Body of pancreas (tissue), 4 donors: ENCODE results near the gene C1QTNF6. TPM values are rescaled to one million over a fixed set of nuclear protein-coding genes. Genes with fewer than 3 reads are reported as not detected.

Source experiments
- ATAC-seq: fragments of 150-250 bp; one replicate; pipeline ENCODE4 v1.9.1; 2016
- DNase-seq, 4 donors: peaks; one replicate each; pipeline ENCODE4 v3.0.0-alpha.2; 2019
- H3K27ac ChIP-seq, 4 donors: fragments of 200-600 bp; sonication (generic); 1 replicate in 3 of 4; 2 replicates in 1 of 4; pipeline versions ENCODE4 v1.5.1 to v1.6.1; 2016 to 2019; ENCODE audit warnings: mild to moderate bottlenecking in 1 of 4, mixed read lengths in 1 of 4, moderate library complexity in 1 of 4
- H3K27me3 ChIP-seq, 2 donors: fragments of 200-600 bp; sonication (generic); one replicate each; pipeline ENCODE4 v1.6.0; 2016; ENCODE audit warnings: mild to moderate bottlenecking in 1 of 2
- H3K36me3 ChIP-seq, 2 donors: fragments of 200-600 bp; sonication (generic); replicated peaks in 1 of 2; 2 replicates each; pipeline ENCODE4 v1.5.1; 2016; ENCODE audit warnings: low read depth in 2 of 2; ENCODE audit not compliant: insufficient read depth in 1 of 2
- H3K4me1 ChIP-seq: fragments of 200-600 bp; sonication (generic); one replicate; pipeline ENCODE4 v1.6.0; 2016
- H3K4me3 ChIP-seq, 2 donors: fragments of 200-600 bp; sonication (generic); 1 replicate in 1 of 2; 2 replicates in 1 of 2; pipeline ENCODE4 v1.5.1; 2016 to 2019
- H3K9me3 ChIP-seq, 3 donors: fragments of 200-600 bp; sonication (generic); 1 replicate in 2 of 3; 2 replicates in 1 of 3; pipeline ENCODE4 v1.5.1; 2016
- CTCF ChIP-seq, 7 experiments: fragments of 450-650 bp in 4 of 7; fragments of 200-600 bp in 3 of 7; sonication (generic) in 3 of 7; IDR thresholded peaks; one replicate each; pipeline ENCODE4 v1.5.1; 2016 to 2019; ENCODE audit warnings: antibody characterized with exemption in 7 of 7
- POLR2A ChIP-seq, 3 donors: fragments of 450-650 bp; IDR thresholded peaks; one replicate each; pipeline ENCODE4 v1.6.1; 2016; ENCODE audit warnings: antibody characterized with exemption in 3 of 3, mild to moderate bottlenecking in 2 of 3
- WGBS, 2 donors: methylation state at CpG; one replicate each; pipeline ENCODE4 v1.1.5; 2017; 5-methylcytosine and 5-hydroxymethylcytosine counted together
- intact Hi-C: fragments of 100-400 bp; cut with DNase I; formaldehyde crosslinking; loops from one replicate; pipeline ENCODE4 v1.15.1; 2023
- total RNA-seq, 2 donors: library from RNA; depleted of rRNA; stranded (reverse); fragments of >200 nt; gene quantifications; one replicate each; pipeline ENCODE4 v1.1.0, GENCODE V29; 2016

Gene C1QTNF6
- total RNA-seq, 2 donors from 2014 or later: 2.0 to 4.7 TPM

GRCh38 chr22:37187552-37187890, 526 bp downstream of the C1QTNF6 start:
- no peak for TF ChIP-seq POLR2A (IDR thresholded peaks at IDR 0.05)
- TF ChIP-seq CTCF (IDR thresholded peaks at IDR 0.05): no peak
- intact Hi-C loops: no loop called here
- Histone ChIP-seq H3K27ac (peak overlapping the region; percentile 39 to 74 (median 52)), H3K4me1 (peaks cover 22% of the 10 kb centered on the region), H3K36me3 (no peaks in the 10 kb centered on the region), H3K27me3 (no peaks in the 10 kb centered on the region), H3K9me3 (no peaks in the 10 kb centered on the region), H3K4me3 (no peak overlapping the region)
- peak; percentile 57 for ATAC-seq
- WGBS, 2 donors: 14 to 18% methylated on average over 4 to 5 of the region's 5 CpGs
- no peak for DNase-seq

- intact Hi-C loops: no loop called here
- Histone ChIP-seq H3K4me3 (no peak overlapping the region), H3K27me3 (no peaks in the 10 kb centered on the region), H3K4me1 (peaks cover 22% of the 10 kb centered on the region), H3K9me3 (no peaks in the 10 kb centered on the region), H3K27ac (peak overlapping the region in 3 of 4 donors; percentile 39 to 74 (median 64)), H3K36me3 (no peaks in the 10 kb centered on the region)
- DNase-seq (no peak), ATAC-seq (no peak)
- TF ChIP-seq POLR2A (IDR thresholded peaks at IDR 0.05) (no peak), CTCF (IDR thresholded peaks at IDR 0.05) (no peak)
- WGBS, 2 donors: 65 to 68% methylated on average over 4 of the region's 4 CpGs
These were observed 987 bp downstream of the C1QTNF6 start for GRCh38 chr22:37186997-37187522.

- peak in 1 of 4 donors; percentile 27 for DNase-seq
These were observed 1.6 kb downstream of the C1QTNF6 start for GRCh38 chr22:37186228-37186996.

GRCh38 chr22:37185646-37186227, 2.3 kb downstream of the C1QTNF6 start:
- Histone ChIP-seq H3K27ac (no peak overlapping the region), H3K36me3 (no peaks in the 10 kb centered on the region), H3K4me1 (peaks cover 22% of the 10 kb centered on the region), H3K4me3 (no peak overlapping the region), H3K9me3 (no peaks in the 10 kb centered on the region), H3K27me3 (no peaks in the 10 kb centered on the region)
- TF ChIP-seq POLR2A (IDR thresholded peaks at IDR 0.05): no peak
- TF ChIP-seq CTCF (IDR thresholded peaks at IDR 0.05): no peak
- intact Hi-C loops: no loop called here
- 49 to 65% methylated on average over 11 to 13 of the region's 13 CpGs for WGBS, 2 donors
- no peak for ATAC-seq
- no peak for DNase-seq

More at GRCh38 chr22:37186228-37186996, 1.6 kb downstream of the C1QTNF6 start:
- H3K27me3 ChIP-seq: no peaks in the 10 kb centered on the region
- no peak overlapping the region for H3K4me3 ChIP-seq
- no peaks in the 10 kb centered on the region for H3K9me3 ChIP-seq
- TF ChIP-seq POLR2A (IDR thresholded peaks at IDR 0.05) (no peak), CTCF (IDR thresholded peaks at IDR 0.05) (no peak)
- H3K4me1 ChIP-seq: peaks cover 22% of the 10 kb centered on the region
- no peaks in the 10 kb centered on the region for H3K36me3 ChIP-seq
- intact Hi-C loops: no loop called here
- H3K27ac ChIP-seq: peak overlapping the region in 1 of 4 donors; percentile 64
- WGBS, 2 donors: 57 to 59% methylated on average over 9 of the region's 9 CpGs
- peak; percentile 40 for ATAC-seq
